HFFc6 (cell line): ENCODE results near the gene MAD1L1. TPM values are rescaled to one million over a fixed set of nuclear protein-coding genes. Genes with fewer than 3 reads are reported as not detected.

Source experiments
- DNase-seq: peaks from one replicate; pipeline ENCODE4 v3.0.0-alpha.2; 2018
- H3K27ac Mint-ChIP-seq: 2 replicates; pipeline ENCODE4 v1.8.0; 2020; ENCODE audit warnings: mild to moderate bottlenecking, mixed read lengths
- H3K27me3 Mint-ChIP-seq: 2 replicates; pipeline ENCODE4 v1.8.0; 2021; ENCODE audit warnings: mild to moderate bottlenecking, moderate library complexity, mixed read lengths; ENCODE audit not compliant: insufficient read depth
- H3K36me3 Mint-ChIP-seq: 2 replicates; pipeline ENCODE4 v1.8.0; 2021; ENCODE audit warnings: low read depth, mixed read lengths
- H3K4me1 Mint-ChIP-seq: 2 replicates; pipeline ENCODE4 v1.8.0; 2020; ENCODE audit warnings: low read depth, mixed read lengths
- H3K4me3 Mint-ChIP-seq: 2 replicates; pipeline ENCODE4 v1.8.0; 2020; ENCODE audit warnings: mild to moderate bottlenecking, moderate library complexity, mixed read lengths
- H3K9me3 Mint-ChIP-seq: 2 replicates; pipeline ENCODE4 v1.8.0; 2020; ENCODE audit warnings: mild to moderate bottlenecking, mixed read lengths
- CTCF ChIP-seq: fragments of 200-600 bp; sonication (generic); IDR thresholded peaks from 2 replicates; pipeline ENCODE4 v1.5.0; 2021; ENCODE audit warnings: antibody characterized with exemption, mild to moderate bottlenecking
- total RNA-seq, 6 experiments: library from RNA; stranded (reverse); fragmentation: NEBNext Ultra II Directional; extraction: Animal tissue kit (Norgen Biotek cat#: 25700); gene quantifications; 2 replicates in 1 of 6; 3 replicates in 5 of 6; pipeline ENCODE4 v1.2.3, GENCODE V29; 2021

MAD1L1 gene
- total RNA-seq, 6 experiments from 2014 or later: 34.6 to 44.8 (median 40.2) TPM

- Mint-ChIP-seq H3K27ac (no peak overlapping the region), H3K9me3 (no peaks in the 10 kb centered on the region), H3K27me3 (no peaks in the 10 kb centered on the region; the same call in 1 of the 2 replicates), H3K4me3 (no peak overlapping the region), H3K4me1 (peaks cover 16% of the 10 kb centered on the region), H3K36me3 (peaks cover 16% of the 10 kb centered on the region)
- TF ChIP-seq CTCF: no peak
- no peak for DNase-seq
Measured at GRCh38 chr7:2182461-2182860, 50.3 kb downstream of the MAD1L1 start.

GRCh38 chr7:2181077-2181854 is 51.5 kb downstream of the MAD1L1 start:
- H3K36me3 Mint-ChIP-seq: peaks cover 16% of the 10 kb centered on the region
- no peak for DNase-seq
- TF ChIP-seq CTCF: no peak
- no peaks in the 10 kb centered on the region; the same call in 1 of the 2 replicates for H3K27me3 Mint-ChIP-seq
- no peaks in the 10 kb centered on the region for H3K9me3 Mint-ChIP-seq
- H3K27ac Mint-ChIP-seq: no peak overlapping the region
- no peak overlapping the region for H3K4me3 Mint-ChIP-seq
- H3K4me1 Mint-ChIP-seq: peaks cover 28% of the 10 kb centered on the region

- Mint-ChIP-seq H3K4me3 (no peak overlapping the region), H3K27me3 (peaks cover 1% of the 10 kb centered on the region; the same call in 1 of the 2 replicates), H3K27ac (no peak overlapping the region), H3K4me1 (peaks cover 32% of the 10 kb centered on the region), H3K36me3 (peaks cover 17% of the 10 kb centered on the region), H3K9me3 (no peaks in the 10 kb centered on the region)
- DNase-seq: no peak
- TF ChIP-seq CTCF: no peak
Measured at GRCh38 chr7:2180081-2180480, 52.7 kb downstream of the MAD1L1 start.

- peaks cover 1% of the 10 kb centered on the region; the same call in 1 of the 2 replicates for H3K27me3 Mint-ChIP-seq
- peaks cover 33% of the 10 kb centered on the region for H3K36me3 Mint-ChIP-seq
- DNase-seq: peak; percentile 98
- H3K9me3 Mint-ChIP-seq: peaks cover 4% of the 10 kb centered on the region; the same call in 1 of the 2 replicates
- peak overlapping the region; percentile 64 for H3K4me3 Mint-ChIP-seq
- peaks cover 60% of the 10 kb centered on the region for H3K4me1 Mint-ChIP-seq
- H3K27ac Mint-ChIP-seq: peak overlapping the region; percentile 93
- no peak for TF ChIP-seq CTCF
Measured at GRCh38 chr7:2175514-2175913, 57.2 kb downstream of the MAD1L1 start.

GRCh38 chr7:2175091-2175490 is 57.7 kb downstream of the MAD1L1 start:
- Mint-ChIP-seq H3K27me3 (peaks cover 1% of the 10 kb centered on the region; the same call in 1 of the 2 replicates), H3K4me3 (peak overlapping the region; percentile 64), H3K9me3 (peaks cover 4% of the 10 kb centered on the region; the same call in 1 of the 2 replicates), H3K27ac (peak overlapping the region; percentile 93), H3K4me1 (peaks cover 64% of the 10 kb centered on the region), H3K36me3 (peaks cover 36% of the 10 kb centered on the region)
- peak; percentile 17; the same call in 1 of the 2 replicates for TF ChIP-seq CTCF
- no peak for DNase-seq
